ENCODE measurements around the gene ZEB2.

DNA sequence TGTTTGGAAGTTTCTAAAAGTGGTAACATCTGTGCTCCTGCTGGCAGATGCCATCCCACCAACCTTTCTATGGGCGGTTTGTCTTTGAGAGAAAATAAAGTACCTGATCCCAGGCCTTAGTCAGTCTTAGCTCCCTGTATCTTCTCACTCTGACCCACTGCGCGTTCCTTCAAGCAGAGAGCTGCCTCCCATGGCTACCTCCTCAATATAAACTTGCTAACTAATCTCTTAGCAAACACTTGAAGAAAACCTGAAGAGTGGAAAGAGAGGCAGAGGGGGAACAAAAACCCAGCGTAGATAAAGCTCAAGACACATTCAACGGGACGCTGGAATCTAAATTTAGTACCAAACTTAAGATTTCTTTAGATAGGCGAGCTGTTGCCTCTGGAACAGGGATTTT lies 17.6 kb downstream of the ZEB2 start:
- TF ChIP-seq, protein P1, sequence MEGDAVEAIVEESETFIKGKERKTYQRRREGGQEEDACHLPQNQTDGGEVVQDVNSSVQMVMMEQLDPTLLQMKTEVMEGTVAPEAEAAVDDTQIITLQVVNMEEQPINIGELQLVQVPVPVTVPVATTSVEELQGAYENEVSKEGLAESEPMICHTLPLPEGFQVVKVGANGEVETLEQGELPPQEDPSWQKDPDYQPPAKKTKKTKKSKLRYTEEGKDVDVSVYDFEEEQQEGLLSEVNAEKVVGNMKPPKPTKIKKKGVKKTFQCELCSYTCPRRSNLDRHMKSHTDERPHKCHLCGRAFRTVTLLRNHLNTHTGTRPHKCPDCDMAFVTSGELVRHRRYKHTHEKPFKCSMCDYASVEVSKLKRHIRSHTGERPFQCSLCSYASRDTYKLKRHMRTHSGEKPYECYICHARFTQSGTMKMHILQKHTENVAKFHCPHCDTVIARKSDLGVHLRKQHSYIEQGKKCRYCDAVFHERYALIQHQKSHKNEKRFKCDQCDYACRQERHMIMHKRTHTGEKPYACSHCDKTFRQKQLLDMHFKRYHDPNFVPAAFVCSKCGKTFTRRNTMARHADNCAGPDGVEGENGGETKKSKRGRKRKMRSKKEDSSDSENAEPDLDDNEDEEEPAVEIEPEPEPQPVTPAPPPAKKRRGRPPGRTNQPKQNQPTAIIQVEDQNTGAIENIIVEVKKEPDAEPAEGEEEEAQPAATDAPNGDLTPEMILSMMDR (IDR thresholded peaks at IDR 0.05) = no peak
- TF ChIP-seq POLR2A (IDR thresholded peaks at IDR 0.05) = no peak

Data from breast epithelium (tissue), 3 donors.